Hepatocyte (in vitro differentiated cells): ENCODE measurements around the gene SIMC1.
"Not testable (repeated sequence)": the region's sequence is repeated elsewhere in the genome, so short reads cannot be mapped to it uniquely, and the experiment has no call there.

Experiments
- EZH2 ChIP-seq: fragments of 200-600 bp; sonication (generic); IDR thresholded peaks from 2 replicates; pipeline ENCODE4 v1.6.1; 2016; ENCODE audit warnings: antibody characterized with exemption, mild to moderate bottlenecking, borderline replicate concordance
- EZH2phosphoT487 ChIP-seq: fragments of 200-600 bp; sonication (generic); IDR thresholded peaks from one replicate; pipeline ENCODE4 v1.6.1; 2018; ENCODE audit warnings: antibody characterized with exemption, mild to moderate bottlenecking, low read depth, moderate library complexity; ENCODE audit not compliant: unreplicated experiment, severe bottlenecking
- TF ChIP-seq, protein P1 (sequence below): fragments of 200-600 bp; sonication (generic); IDR thresholded peaks from 2 replicates; pipeline ENCODE4 v1.5.1; 2016; ENCODE audit warnings: antibody characterized with exemption, mild to moderate bottlenecking; ENCODE audit not compliant: poor library complexity

DNA sequence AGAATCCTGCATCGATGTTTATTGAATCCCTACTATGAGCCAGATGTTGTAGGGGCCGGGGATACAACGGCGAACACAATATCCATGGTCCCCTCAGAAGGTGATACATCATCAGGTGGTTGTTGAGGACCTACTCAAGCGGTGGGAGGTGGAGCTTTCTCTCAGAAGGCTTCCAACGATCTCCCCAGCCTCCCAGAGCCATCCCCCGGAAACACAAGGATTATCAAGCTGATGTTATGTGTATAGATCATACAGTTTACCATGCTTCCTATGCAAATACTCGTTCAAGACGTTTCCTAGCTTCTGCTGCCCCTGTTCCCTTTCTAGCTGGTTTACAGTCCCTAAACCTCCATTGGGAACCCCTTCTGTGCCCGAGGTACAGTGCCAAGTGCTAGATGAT lies 1.1 kb downstream of the SIMC1 start:
- TF ChIP-seq, protein P1, sequence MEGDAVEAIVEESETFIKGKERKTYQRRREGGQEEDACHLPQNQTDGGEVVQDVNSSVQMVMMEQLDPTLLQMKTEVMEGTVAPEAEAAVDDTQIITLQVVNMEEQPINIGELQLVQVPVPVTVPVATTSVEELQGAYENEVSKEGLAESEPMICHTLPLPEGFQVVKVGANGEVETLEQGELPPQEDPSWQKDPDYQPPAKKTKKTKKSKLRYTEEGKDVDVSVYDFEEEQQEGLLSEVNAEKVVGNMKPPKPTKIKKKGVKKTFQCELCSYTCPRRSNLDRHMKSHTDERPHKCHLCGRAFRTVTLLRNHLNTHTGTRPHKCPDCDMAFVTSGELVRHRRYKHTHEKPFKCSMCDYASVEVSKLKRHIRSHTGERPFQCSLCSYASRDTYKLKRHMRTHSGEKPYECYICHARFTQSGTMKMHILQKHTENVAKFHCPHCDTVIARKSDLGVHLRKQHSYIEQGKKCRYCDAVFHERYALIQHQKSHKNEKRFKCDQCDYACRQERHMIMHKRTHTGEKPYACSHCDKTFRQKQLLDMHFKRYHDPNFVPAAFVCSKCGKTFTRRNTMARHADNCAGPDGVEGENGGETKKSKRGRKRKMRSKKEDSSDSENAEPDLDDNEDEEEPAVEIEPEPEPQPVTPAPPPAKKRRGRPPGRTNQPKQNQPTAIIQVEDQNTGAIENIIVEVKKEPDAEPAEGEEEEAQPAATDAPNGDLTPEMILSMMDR = not testable (repeated sequence)
- TF ChIP-seq EZH2, EZH2phosphoT487: not testable (repeated sequence)
